Stimulated activated naive CD8-positive, alpha-beta T cell treated with anti-CD3 and anti-CD28 coated beads, Interleukin-15, Interleukin-2, amounts not matched to agents 100 ng/mL and 50 ng/mL, for 24 hours (primary cell): ENCODE data around the gene NMRK1.

Experiments used
- H3K27ac Mint-ChIP-seq: one replicate; pipeline ENCODE4 v1.8.0; 2021; ENCODE audit warnings: mild to moderate bottlenecking, mixed read lengths
- H3K27me3 Mint-ChIP-seq: one replicate; pipeline ENCODE4 v1.8.0; 2021; ENCODE audit warnings: mixed read lengths
- H3K36me3 Mint-ChIP-seq: one replicate; pipeline ENCODE4 v1.8.0; 2021; ENCODE audit warnings: low read depth, mixed read lengths
- H3K4me1 Mint-ChIP-seq: one replicate; pipeline ENCODE4 v1.8.0; 2021; ENCODE audit warnings: low read depth, mixed read lengths
- H3K4me3 Mint-ChIP-seq: one replicate; pipeline ENCODE4 v1.8.0; 2021; ENCODE audit warnings: mild to moderate bottlenecking, mixed read lengths
- H3K9me3 Mint-ChIP-seq: one replicate; pipeline ENCODE4 v1.8.0; 2021; ENCODE audit warnings: mixed read lengths

NMRK1 gene

DNA sequence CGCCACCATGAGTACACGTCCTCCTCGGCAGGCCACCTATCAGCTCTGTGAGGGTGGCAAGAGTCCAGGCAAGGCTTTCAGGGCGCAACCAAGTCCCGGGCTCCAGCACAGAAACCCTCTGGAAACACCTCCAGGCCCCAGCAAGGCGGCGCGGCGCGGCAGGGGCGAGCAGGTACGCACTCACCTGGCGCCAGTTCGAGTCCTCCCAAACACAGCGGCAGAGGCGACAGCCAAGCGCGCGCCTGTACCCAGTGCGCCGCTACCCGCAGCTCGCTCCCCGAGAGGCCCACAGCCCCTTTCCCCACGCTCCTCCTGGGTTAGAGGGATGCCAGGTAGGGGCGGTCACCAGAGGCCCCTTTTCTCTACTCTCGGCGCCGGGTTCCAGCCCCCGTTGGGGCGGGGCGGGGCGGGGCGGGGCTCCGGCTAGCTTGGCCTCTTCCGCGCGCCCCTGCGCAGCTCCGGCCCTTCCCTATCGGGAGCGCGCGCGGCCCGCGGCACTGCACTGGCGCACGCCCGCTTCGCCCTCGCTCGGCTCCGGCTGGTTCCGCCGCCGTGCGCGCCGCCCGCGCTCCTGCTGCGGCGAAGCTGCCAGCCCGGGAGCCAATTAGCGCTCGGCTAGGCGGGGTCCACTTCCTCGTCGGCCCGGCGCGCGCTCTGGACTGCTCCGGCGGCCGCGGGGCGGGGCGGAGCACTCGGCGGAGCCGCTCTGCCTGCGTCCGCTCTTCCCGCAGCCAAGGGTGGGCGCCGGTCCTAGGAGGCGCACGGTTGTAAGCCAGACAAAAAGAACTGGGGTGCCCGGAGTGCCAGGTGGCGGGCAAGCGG, at the start of gene NMRK1, which contains the start of gene OSTF1:
TSS of gene NMRK1 (minus strand) at position 332 of the 822 bp plus-strand sequence. CDS start 5,040 bp downstream, outside the sequence.
TSS of gene OSTF1 (plus strand) at position 691 of the 822 bp plus-strand sequence. CDS start 179 bp downstream, outside the sequence.
- Mint-ChIP-seq H3K27ac (peak within 1 kb of the TSS; percentile 94), H3K36me3 (no peaks in the 10 kb centered on the region), H3K9me3 (no peaks in the 10 kb centered on the region), H3K4me1 (peaks cover 80% of the 10 kb centered on the region), H3K4me3 (peak within 1 kb of the TSS; percentile 92), H3K27me3 (no peaks in the 10 kb centered on the region)

DNA sequence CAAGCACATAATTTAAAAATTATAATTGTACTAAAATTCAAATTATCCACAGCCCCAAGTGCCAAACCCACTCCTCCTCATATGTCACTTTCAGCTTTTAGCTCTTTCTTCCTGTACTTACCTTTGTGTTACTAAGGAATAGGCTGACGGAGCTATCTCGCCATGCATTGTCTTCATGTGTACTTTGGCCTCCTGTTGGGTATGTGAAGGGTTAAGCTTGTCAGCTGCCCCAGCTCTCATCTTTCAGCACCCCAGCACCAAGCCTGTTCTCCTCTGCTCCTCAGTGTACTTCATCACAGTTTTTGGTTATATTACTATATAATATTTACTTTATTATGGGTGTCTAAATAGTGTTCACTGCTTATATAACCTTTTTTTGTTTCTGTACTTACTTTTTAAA, 46.5 kb upstream of the NMRK1 start:
- H3K27ac Mint-ChIP-seq, result no peak overlapping the region
- no peaks in the 10 kb centered on the region for H3K9me3 Mint-ChIP-seq
- H3K4me3 Mint-ChIP-seq, result no peak overlapping the region
- H3K36me3 Mint-ChIP-seq, result peaks cover 75% of the 10 kb centered on the region
- no peaks in the 10 kb centered on the region for H3K27me3 Mint-ChIP-seq
- H3K4me1 Mint-ChIP-seq, result peaks cover 32% of the 10 kb centered on the region

- Mint-ChIP-seq H3K27me3 (no peaks in the 10 kb centered on the region), H3K27ac (peak overlapping the region; percentile 23), H3K4me1 (peaks cover 33% of the 10 kb centered on the region), H3K4me3 (no peak overlapping the region), H3K9me3 (no peaks in the 10 kb centered on the region), H3K36me3 (peaks cover 75% of the 10 kb centered on the region)
Measured at GRCh38 chr9:75133396-75133795, 45.4 kb upstream of the NMRK1 start.

- Mint-ChIP-seq H3K27me3 (no peaks in the 10 kb centered on the region), H3K36me3 (peaks cover 78% of the 10 kb centered on the region), H3K4me1 (peaks cover 32% of the 10 kb centered on the region), H3K4me3 (no peak overlapping the region), H3K27ac (no peak overlapping the region), H3K9me3 (no peaks in the 10 kb centered on the region)
Measured at GRCh38 chr9:75132244-75132643, 44.3 kb upstream of the NMRK1 start.

DNA sequence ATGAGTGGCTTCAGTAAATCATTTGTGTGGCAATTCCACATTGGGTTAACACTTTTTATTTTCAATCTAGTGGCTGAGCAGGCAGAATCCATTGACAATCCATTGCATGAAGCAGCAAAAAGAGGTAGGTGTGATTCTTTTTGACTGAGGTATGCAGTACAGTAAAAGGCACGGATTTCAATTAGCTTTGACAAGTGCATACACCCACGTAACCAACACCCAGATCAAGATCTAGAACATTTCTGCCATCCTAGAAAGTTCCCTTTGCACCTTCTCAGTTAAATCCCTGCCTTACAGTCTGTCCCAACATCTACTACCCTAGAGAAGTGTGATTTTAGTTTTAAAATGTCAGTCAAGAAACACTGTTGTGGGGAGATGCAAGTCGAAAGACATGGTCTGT, 43.7 kb upstream of the NMRK1 start:
- Mint-ChIP-seq H3K36me3 (peaks cover 72% of the 10 kb centered on the region), H3K4me1 (peaks cover 37% of the 10 kb centered on the region)

GRCh38 chr9:75130621-75131230, 42.8 kb upstream of the NMRK1 start:
- no peaks in the 10 kb centered on the region for H3K9me3 Mint-ChIP-seq
- peaks cover 37% of the 10 kb centered on the region for H3K4me1 Mint-ChIP-seq
- H3K27ac Mint-ChIP-seq, result no peak overlapping the region
- peaks cover 63% of the 10 kb centered on the region for H3K36me3 Mint-ChIP-seq
- no peaks in the 10 kb centered on the region for H3K27me3 Mint-ChIP-seq
- no peak overlapping the region for H3K4me3 Mint-ChIP-seq

More for the DNA sequence above, 43.7 kb upstream of the NMRK1 start:
- Mint-ChIP-seq H3K27ac (no peak overlapping the region), H3K9me3 (no peaks in the 10 kb centered on the region), H3K27me3 (no peaks in the 10 kb centered on the region), H3K4me3 (no peak overlapping the region)

GRCh38 chr9:75130172-75130571, 42.2 kb upstream of the NMRK1 start:
- Mint-ChIP-seq H3K27me3 (no peaks in the 10 kb centered on the region), H3K4me1 (peaks cover 38% of the 10 kb centered on the region), H3K36me3 (peaks cover 58% of the 10 kb centered on the region), H3K9me3 (no peaks in the 10 kb centered on the region), H3K4me3 (no peak overlapping the region), H3K27ac (no peak overlapping the region)

- Mint-ChIP-seq H3K9me3 (no peaks in the 10 kb centered on the region), H3K4me1 (peaks cover 47% of the 10 kb centered on the region), H3K4me3 (no peak overlapping the region), H3K36me3 (peaks cover 54% of the 10 kb centered on the region), H3K27ac (no peak overlapping the region), H3K27me3 (no peaks in the 10 kb centered on the region)
Measured at GRCh38 chr9:75128535-75128934, 40.6 kb upstream of the NMRK1 start.

DNA sequence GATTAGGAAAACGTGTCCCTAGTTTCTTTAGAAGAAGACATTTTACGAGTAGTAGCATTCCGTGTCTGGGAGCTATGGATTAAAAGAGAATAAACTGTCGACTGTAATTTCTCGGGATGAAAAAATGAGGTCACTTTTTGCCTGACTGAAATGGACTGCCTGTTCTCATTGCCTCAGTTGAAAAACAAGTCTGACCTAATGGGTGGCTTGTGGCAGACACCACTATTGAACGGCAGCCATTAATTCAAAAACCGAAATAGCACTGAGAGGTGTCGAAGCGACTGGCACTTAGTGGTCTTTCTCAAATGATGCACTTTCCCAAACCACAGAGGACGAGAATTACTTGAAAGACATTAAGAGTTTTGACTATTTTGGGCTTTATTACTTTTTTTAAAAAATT, 35.7 kb upstream of the NMRK1 start:
- Mint-ChIP-seq H3K27ac (no peak overlapping the region), H3K4me3 (no peak overlapping the region), H3K4me1 (peaks cover 39% of the 10 kb centered on the region), H3K36me3 (peaks cover 42% of the 10 kb centered on the region), H3K27me3 (no peaks in the 10 kb centered on the region), H3K9me3 (no peaks in the 10 kb centered on the region)

DNA sequence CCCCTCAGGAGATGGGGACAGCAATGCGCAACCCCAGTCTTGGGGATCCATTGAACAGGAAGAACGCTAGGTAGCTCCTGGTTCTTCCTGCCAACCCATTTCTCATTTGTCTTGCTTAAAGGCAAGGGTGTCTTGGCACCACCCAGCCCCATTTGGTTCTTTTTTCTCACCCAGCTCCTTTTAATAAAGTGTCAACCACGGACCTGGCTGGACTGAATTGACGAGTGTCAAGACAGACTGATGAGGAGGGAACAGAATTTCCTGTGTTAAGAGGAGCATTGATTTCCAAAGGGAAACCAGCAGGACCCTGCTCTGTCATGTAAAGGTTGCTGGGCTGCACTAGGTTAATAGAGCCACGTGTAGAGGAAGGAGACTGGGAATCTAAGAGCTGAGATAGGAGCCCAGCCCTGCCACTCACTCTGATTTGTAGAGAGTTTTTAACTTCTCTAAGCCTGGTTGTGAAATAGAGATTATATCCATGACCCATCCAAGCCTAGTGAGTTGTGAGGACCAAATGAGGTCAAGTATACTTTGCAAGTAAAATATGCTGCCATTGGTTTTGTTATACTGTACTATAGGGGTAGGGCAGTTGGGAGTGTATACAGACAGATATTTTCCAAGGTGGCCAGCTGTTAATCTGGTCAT, 34.1 kb upstream of the NMRK1 start:
- H3K27ac Mint-ChIP-seq, result no peak overlapping the region
- H3K36me3 Mint-ChIP-seq, result peaks cover 50% of the 10 kb centered on the region
- peaks cover 7% of the 10 kb centered on the region for H3K9me3 Mint-ChIP-seq
- no peaks in the 10 kb centered on the region for H3K27me3 Mint-ChIP-seq
- peaks cover 45% of the 10 kb centered on the region for H3K4me1 Mint-ChIP-seq
- H3K4me3 Mint-ChIP-seq, result no peak overlapping the region

DNA sequence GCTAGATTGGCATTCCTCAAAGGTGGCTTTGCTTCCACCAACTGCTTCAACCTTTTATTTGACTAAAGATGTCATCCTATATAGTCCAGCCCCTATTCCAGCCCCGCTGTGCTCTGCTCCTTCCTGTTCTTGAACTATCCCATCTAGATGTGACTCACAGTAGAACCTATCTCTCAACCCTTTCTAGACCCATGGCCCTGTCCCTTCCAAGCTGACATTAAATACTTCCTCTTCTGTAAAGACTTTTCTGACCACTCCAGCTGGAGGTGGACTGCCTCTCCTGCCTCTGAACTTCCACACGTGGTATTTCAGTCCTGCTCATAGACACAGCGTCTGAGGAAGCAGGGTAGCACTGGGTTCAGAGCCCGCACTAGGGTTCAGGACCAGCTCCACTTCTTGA, 32.7 kb upstream of the NMRK1 start:
- H3K4me1 Mint-ChIP-seq, result peaks cover 47% of the 10 kb centered on the region
- H3K27me3 Mint-ChIP-seq, result no peaks in the 10 kb centered on the region
- H3K4me3 Mint-ChIP-seq, result no peak overlapping the region
- H3K27ac Mint-ChIP-seq, result no peak overlapping the region
- H3K36me3 Mint-ChIP-seq, result peaks cover 50% of the 10 kb centered on the region
- H3K9me3 Mint-ChIP-seq, result peaks cover 7% of the 10 kb centered on the region

- peak overlapping the region; percentile 69 for H3K27ac Mint-ChIP-seq
- peaks cover 48% of the 10 kb centered on the region for H3K4me1 Mint-ChIP-seq
- peaks cover 7% of the 10 kb centered on the region for H3K9me3 Mint-ChIP-seq
- peak overlapping the region; percentile 6 for H3K4me3 Mint-ChIP-seq
- H3K27me3 Mint-ChIP-seq, result no peaks in the 10 kb centered on the region
- peaks cover 34% of the 10 kb centered on the region for H3K36me3 Mint-ChIP-seq
Measured at GRCh38 chr9:75117564-75117963, 29.6 kb upstream of the NMRK1 start.

- H3K27me3 Mint-ChIP-seq, result no peaks in the 10 kb centered on the region
- no peak overlapping the region for H3K4me3 Mint-ChIP-seq
- H3K36me3 Mint-ChIP-seq, result peaks cover 33% of the 10 kb centered on the region
- H3K4me1 Mint-ChIP-seq, result peaks cover 53% of the 10 kb centered on the region
- no peak overlapping the region for H3K27ac Mint-ChIP-seq
- H3K9me3 Mint-ChIP-seq, result peaks cover 7% of the 10 kb centered on the region
Measured at GRCh38 chr9:75116306-75116705, 28.4 kb upstream of the NMRK1 start.

DNA sequence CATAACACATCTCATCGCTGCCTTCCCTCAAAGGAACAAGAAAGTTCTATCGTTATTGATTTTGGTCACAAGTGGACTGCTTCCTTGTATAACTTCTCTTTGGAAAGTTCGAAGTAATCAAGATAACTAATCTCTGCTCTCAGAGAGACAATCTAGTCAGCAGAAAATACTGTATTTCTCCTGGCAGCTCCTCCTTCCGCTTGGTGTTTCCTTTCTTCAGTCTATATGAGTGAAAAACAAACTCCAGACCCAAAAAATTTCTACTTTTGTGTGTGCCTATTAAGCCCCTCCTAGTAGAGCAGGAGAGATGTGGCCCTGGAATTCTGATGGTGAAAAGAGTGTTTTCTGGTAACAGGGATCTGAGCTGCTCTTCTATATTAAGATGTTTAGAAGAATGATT, 24.8 kb upstream of the NMRK1 start:
- peaks cover 49% of the 10 kb centered on the region for H3K4me1 Mint-ChIP-seq
- H3K27me3 Mint-ChIP-seq, result no peaks in the 10 kb centered on the region
- H3K4me3 Mint-ChIP-seq, result no peak overlapping the region
- no peaks in the 10 kb centered on the region for H3K9me3 Mint-ChIP-seq
- peaks cover 6% of the 10 kb centered on the region for H3K36me3 Mint-ChIP-seq
- no peak overlapping the region for H3K27ac Mint-ChIP-seq

GRCh38 chr9:75111019-75111622, 23.2 kb upstream of the NMRK1 start:
- Mint-ChIP-seq H3K27ac (no peak overlapping the region), H3K36me3 (peaks cover 9% of the 10 kb centered on the region), H3K4me3 (no peak overlapping the region), H3K9me3 (no peaks in the 10 kb centered on the region), H3K27me3 (no peaks in the 10 kb centered on the region), H3K4me1 (peaks cover 45% of the 10 kb centered on the region)
